ENCODE measurements around the gene MATN1. TPM values are rescaled to one million over a fixed set of nuclear protein-coding genes. Genes with fewer than 3 reads are reported as not detected.

Gene MATN1
- total RNA-seq, 1 experiment from 2014 or later: not detected

- ChIA-PET POLR2A (no interaction called here), CTCF (no interaction called here)
- no peak for DNase-seq
- Mint-ChIP-seq H3K4me3 (ENCODE audit: unreplicated experiment) (no peak overlapping the region), H3K27ac (ENCODE audit: unreplicated experiment) (no peak overlapping the region), H3K36me3 (ENCODE audit: insufficient read depth, unreplicated experiment) (no peaks in the 10 kb centered on the region), H3K9me3 (ENCODE audit: unreplicated experiment) (no peaks in the 10 kb centered on the region), H3K4me1 (ENCODE audit: low read depth, unreplicated experiment) (peaks cover 17% of the 10 kb centered on the region), H3K27me3 (ENCODE audit: insufficient read depth, unreplicated experiment) (no peaks in the 10 kb centered on the region)
- Histone ChIP-seq H3K27me3 (replicated peaks; ENCODE audit: control insufficient read depth, insufficient read depth, low read length) (no peaks in the 10 kb centered on the region), H3K9me3 (no peaks in the 10 kb centered on the region), H3K36me3 (ENCODE audit: control insufficient read depth, insufficient read depth, low read length) (no peaks in the 10 kb centered on the region), H3K4me3 (ENCODE audit: low read depth, low read length) (no peak overlapping the region), H3K4me1 (peaks cover 7% of the 10 kb centered on the region)
- intact Hi-C loops (cut with micrococcal nuclease; ENCODE audit: unreplicated experiment): no loop called here
- TF ChIP-seq CTCF (IDR thresholded peaks at IDR 0.05; ENCODE audit: insufficient read depth in 1 of 2, low read depth in 1 of 2, low read length in 1 of 2, severe bottlenecking in 1 of 2, unreplicated experiment in 1 of 2): no peak
- no TSS peak for BruUV-seq (replicated peaks)
Measured at GRCh38 chr1:30750731-30751291, 27.4 kb upstream of the MATN1 start.

GRCh38 chr1:30749691-30750583, 26.6 kb upstream of the MATN1 start:
- Mint-ChIP-seq H3K27ac (ENCODE audit: unreplicated experiment) (no peak overlapping the region), H3K4me3 (ENCODE audit: unreplicated experiment) (no peak overlapping the region), H3K27me3 (ENCODE audit: insufficient read depth, unreplicated experiment) (no peaks in the 10 kb centered on the region), H3K4me1 (ENCODE audit: low read depth, unreplicated experiment) (peaks cover 17% of the 10 kb centered on the region), H3K36me3 (ENCODE audit: insufficient read depth, unreplicated experiment) (no peaks in the 10 kb centered on the region), H3K9me3 (ENCODE audit: unreplicated experiment) (no peaks in the 10 kb centered on the region)
- ChIA-PET POLR2A (no interaction called here), CTCF (no interaction called here)
- no peak for DNase-seq
- Histone ChIP-seq H3K4me3 (ENCODE audit: low read depth, low read length) (no peak overlapping the region), H3K4me1 (peaks cover 15% of the 10 kb centered on the region), H3K9me3 (no peaks in the 10 kb centered on the region), H3K27me3 (replicated peaks; ENCODE audit: control insufficient read depth, insufficient read depth, low read length) (no peaks in the 10 kb centered on the region), H3K36me3 (ENCODE audit: control insufficient read depth, insufficient read depth, low read length) (no peaks in the 10 kb centered on the region)
- TF ChIP-seq CTCF (IDR thresholded peaks at IDR 0.05; ENCODE audit: insufficient read depth in 1 of 2, low read depth in 1 of 2, low read length in 1 of 2, severe bottlenecking in 1 of 2, unreplicated experiment in 1 of 2): no peak
- BruUV-seq (replicated peaks): no TSS peak
- intact Hi-C loops (cut with micrococcal nuclease; ENCODE audit: unreplicated experiment): no loop called here

GRCh38 chr1:30748699-30749401, 25.5 kb upstream of the MATN1 start:
- intact Hi-C loops (cut with micrococcal nuclease; ENCODE audit: unreplicated experiment): no loop called here
- H3K36me3 ChIP-seq (ENCODE audit: control insufficient read depth, insufficient read depth, low read length): no peaks in the 10 kb centered on the region
- Mint-ChIP-seq H3K4me1 (ENCODE audit: low read depth, unreplicated experiment) (peaks cover 17% of the 10 kb centered on the region), H3K9me3 (ENCODE audit: unreplicated experiment) (no peaks in the 10 kb centered on the region), H3K36me3 (ENCODE audit: insufficient read depth, unreplicated experiment) (no peaks in the 10 kb centered on the region), H3K27me3 (ENCODE audit: insufficient read depth, unreplicated experiment) (no peaks in the 10 kb centered on the region), H3K4me3 (ENCODE audit: unreplicated experiment) (no peak overlapping the region), H3K27ac (ENCODE audit: unreplicated experiment) (peak overlapping the region; percentile 76)
- H3K4me1 ChIP-seq: peaks cover 17% of the 10 kb centered on the region
- no peak for TF ChIP-seq CTCF (IDR thresholded peaks at IDR 0.05; ENCODE audit: insufficient read depth in 1 of 2, low read depth in 1 of 2, low read length in 1 of 2, severe bottlenecking in 1 of 2, unreplicated experiment in 1 of 2)
- ChIA-PET CTCF (no interaction called here), POLR2A (no interaction called here)
- H3K9me3 ChIP-seq: no peaks in the 10 kb centered on the region
- no peak overlapping the region for H3K4me3 ChIP-seq (ENCODE audit: low read depth, low read length)
- no peak for DNase-seq
- H3K27me3 ChIP-seq (replicated peaks; ENCODE audit: control insufficient read depth, insufficient read depth, low read length): no peaks in the 10 kb centered on the region
- no TSS peak for BruUV-seq (replicated peaks)
